Activated naive CD8-positive, alpha-beta T cell treated with anti-CD3 and anti-CD28 coated beads for 36 hours (primary cell): ENCODE data around the gene TREX2. TPM values are rescaled to one million over a fixed set of nuclear protein-coding genes. Genes with fewer than 3 reads are reported as not detected.

ENCODE experiments used
- DNase-seq: peaks from one replicate; pipeline ENCODE4 v3.0.0; 2021
- H3K27ac Mint-ChIP-seq: one replicate; pipeline ENCODE4 v1.8.0; 2022; ENCODE audit warnings: mild to moderate bottlenecking, moderate library complexity, mixed read lengths
- H3K27me3 Mint-ChIP-seq: one replicate; pipeline ENCODE4 v1.8.0; 2022; ENCODE audit warnings: mild to moderate bottlenecking, mixed read lengths
- H3K36me3 Mint-ChIP-seq: one replicate; pipeline ENCODE4 v1.8.0; 2021; ENCODE audit warnings: mild to moderate bottlenecking, mixed read lengths
- H3K4me1 Mint-ChIP-seq: one replicate; pipeline ENCODE4 v1.8.0; 2021; ENCODE audit warnings: mixed read lengths
- H3K4me3 Mint-ChIP-seq: one replicate; pipeline ENCODE4 v1.8.0; 2022; ENCODE audit warnings: mild to moderate bottlenecking, moderate library complexity, mixed read lengths
- H3K9me3 Mint-ChIP-seq: one replicate; pipeline ENCODE4 v1.8.0; 2022; ENCODE audit warnings: mixed read lengths
- total RNA-seq, 2 experiments: library from RNA; stranded (reverse); gene quantifications; one replicate each; pipeline ENCODE4 v1.2.3, GENCODE V29; 2021

The TREX2 gene
- total RNA-seq, 2 experiments from 2014 or later, result 1.8 to 2.1 TPM

- Mint-ChIP-seq H3K36me3 (no peaks in the 10 kb centered on the region), H3K27me3 (no peaks in the 10 kb centered on the region), H3K4me1 (no peaks in the 10 kb centered on the region), H3K27ac (no peak overlapping the region), H3K4me3 (no peak overlapping the region), H3K9me3 (no peaks in the 10 kb centered on the region)
- no peak for DNase-seq
Measured at GRCh38 chrX:153482376-153483015, 36.6 kb upstream of the TREX2 start.

GRCh38 chrX:153481043-153481442, 35.2 kb upstream of the TREX2 start:
- H3K27ac Mint-ChIP-seq, result no peak overlapping the region
- no peaks in the 10 kb centered on the region for H3K36me3 Mint-ChIP-seq
- H3K4me3 Mint-ChIP-seq, result no peak overlapping the region
- no peaks in the 10 kb centered on the region for H3K27me3 Mint-ChIP-seq
- no peak for DNase-seq
- H3K4me1 Mint-ChIP-seq, result no peaks in the 10 kb centered on the region
- H3K9me3 Mint-ChIP-seq, result no peaks in the 10 kb centered on the region

GRCh38 chrX:153478746-153479145, 32.9 kb upstream of the TREX2 start:
- H3K9me3 Mint-ChIP-seq, result no peaks in the 10 kb centered on the region
- H3K27me3 Mint-ChIP-seq, result no peaks in the 10 kb centered on the region
- H3K36me3 Mint-ChIP-seq, result no peaks in the 10 kb centered on the region
- no peak overlapping the region for H3K4me3 Mint-ChIP-seq
- no peak for DNase-seq
- H3K27ac Mint-ChIP-seq, result no peak overlapping the region
- no peaks in the 10 kb centered on the region for H3K4me1 Mint-ChIP-seq

- Mint-ChIP-seq H3K27me3 (no peaks in the 10 kb centered on the region), H3K27ac (no peak overlapping the region), H3K9me3 (no peaks in the 10 kb centered on the region), H3K36me3 (no peaks in the 10 kb centered on the region), H3K4me3 (no peak overlapping the region), H3K4me1 (no peaks in the 10 kb centered on the region)
- no peak for DNase-seq
Measured at GRCh38 chrX:153477901-153478300, 32.0 kb upstream of the TREX2 start.

- no peak for DNase-seq
- H3K27me3 Mint-ChIP-seq, result no peaks in the 10 kb centered on the region
- H3K4me3 Mint-ChIP-seq, result no peak overlapping the region
- H3K9me3 Mint-ChIP-seq, result no peaks in the 10 kb centered on the region
- no peak overlapping the region for H3K27ac Mint-ChIP-seq
- no peaks in the 10 kb centered on the region for H3K4me1 Mint-ChIP-seq
- no peaks in the 10 kb centered on the region for H3K36me3 Mint-ChIP-seq
Measured at GRCh38 chrX:153477364-153477857, 31.6 kb upstream of the TREX2 start.

GRCh38 chrX:153476666-153477363, 31.0 kb upstream of the TREX2 start:
- Mint-ChIP-seq H3K4me3 (no peak overlapping the region), H3K9me3 (no peaks in the 10 kb centered on the region), H3K4me1 (no peaks in the 10 kb centered on the region), H3K27me3 (no peaks in the 10 kb centered on the region), H3K27ac (no peak overlapping the region), H3K36me3 (no peaks in the 10 kb centered on the region)
- DNase-seq, result no peak

GRCh38 chrX:153475751-153476281, 30.0 kb upstream of the TREX2 start:
- no peak for DNase-seq
- H3K36me3 Mint-ChIP-seq, result no peaks in the 10 kb centered on the region
- H3K4me3 Mint-ChIP-seq, result no peak overlapping the region
- no peak overlapping the region for H3K27ac Mint-ChIP-seq
- no peaks in the 10 kb centered on the region for H3K4me1 Mint-ChIP-seq
- H3K9me3 Mint-ChIP-seq, result no peaks in the 10 kb centered on the region
- H3K27me3 Mint-ChIP-seq, result no peaks in the 10 kb centered on the region

GRCh38 chrX:153475271-153475670, 29.4 kb upstream of the TREX2 start:
- no peak for DNase-seq
- H3K27ac Mint-ChIP-seq, result no peak overlapping the region
- H3K4me3 Mint-ChIP-seq, result no peak overlapping the region
- no peaks in the 10 kb centered on the region for H3K4me1 Mint-ChIP-seq
- no peaks in the 10 kb centered on the region for H3K36me3 Mint-ChIP-seq
- H3K9me3 Mint-ChIP-seq, result no peaks in the 10 kb centered on the region
- H3K27me3 Mint-ChIP-seq, result no peaks in the 10 kb centered on the region

- no peaks in the 10 kb centered on the region for H3K4me1 Mint-ChIP-seq
- no peaks in the 10 kb centered on the region for H3K9me3 Mint-ChIP-seq
- no peaks in the 10 kb centered on the region for H3K27me3 Mint-ChIP-seq
- H3K27ac Mint-ChIP-seq, result no peak overlapping the region
- no peak overlapping the region for H3K4me3 Mint-ChIP-seq
- DNase-seq, result peak; percentile 50
- H3K36me3 Mint-ChIP-seq, result no peaks in the 10 kb centered on the region
Measured at GRCh38 chrX:153474718-153475117, 28.9 kb upstream of the TREX2 start.

GRCh38 chrX:153474266-153474665, 28.4 kb upstream of the TREX2 start:
- H3K27ac Mint-ChIP-seq, result no peak overlapping the region
- H3K36me3 Mint-ChIP-seq, result no peaks in the 10 kb centered on the region

GRCh38 chrX:153473126-153473525, 27.3 kb upstream of the TREX2 start:
- no peaks in the 10 kb centered on the region for H3K36me3 Mint-ChIP-seq
- no peak overlapping the region for H3K4me3 Mint-ChIP-seq
- no peak overlapping the region for H3K27ac Mint-ChIP-seq
- H3K9me3 Mint-ChIP-seq, result no peaks in the 10 kb centered on the region
- no peak for DNase-seq
- no peaks in the 10 kb centered on the region for H3K27me3 Mint-ChIP-seq
- no peaks in the 10 kb centered on the region for H3K4me1 Mint-ChIP-seq

More at GRCh38 chrX:153474266-153474665, 28.4 kb upstream of the TREX2 start:
- no peaks in the 10 kb centered on the region for H3K4me1 Mint-ChIP-seq
- no peak for DNase-seq
- H3K4me3 Mint-ChIP-seq, result no peak overlapping the region
- H3K9me3 Mint-ChIP-seq, result no peaks in the 10 kb centered on the region
- no peaks in the 10 kb centered on the region for H3K27me3 Mint-ChIP-seq

GRCh38 chrX:153471663-153472280, 25.9 kb upstream of the TREX2 start:
- DNase-seq, result no peak
- H3K4me3 Mint-ChIP-seq, result no peak overlapping the region
- peaks cover 6% of the 10 kb centered on the region for H3K4me1 Mint-ChIP-seq
- H3K27ac Mint-ChIP-seq, result no peak overlapping the region
- no peaks in the 10 kb centered on the region for H3K27me3 Mint-ChIP-seq
- no peaks in the 10 kb centered on the region for H3K9me3 Mint-ChIP-seq
- H3K36me3 Mint-ChIP-seq, result peaks cover 4% of the 10 kb centered on the region

- Mint-ChIP-seq H3K4me1 (peaks cover 6% of the 10 kb centered on the region), H3K36me3 (peaks cover 4% of the 10 kb centered on the region), H3K9me3 (no peaks in the 10 kb centered on the region), H3K27ac (peak within 1 kb of the TSS; percentile 82), H3K4me3 (peak within 1 kb of the TSS; percentile 83), H3K27me3 (no peaks in the 10 kb centered on the region)
- DNase-seq, result peak; percentile 85
Measured at GRCh38 chrX:153470411-153471363, 24.8 kb upstream of the TREX2 start, which contains the start of gene HAUS7. HAUS7 (minus strand) TSS chrX:153470576; CDS start chrX:153470557, 19 bp downstream.

- Mint-ChIP-seq H3K4me3 (peak overlapping the region; percentile 83), H3K27ac (peak overlapping the region; percentile 82)
Measured at GRCh38 chrX:153469811-153470410, 24.1 kb upstream of the TREX2 start.

More at GRCh38 chrX:153469811-153470410, 24.1 kb upstream of the TREX2 start:
- H3K4me1 Mint-ChIP-seq, result peaks cover 6% of the 10 kb centered on the region
- H3K36me3 Mint-ChIP-seq, result peaks cover 4% of the 10 kb centered on the region
- DNase-seq, result peak; percentile 44
- no peaks in the 10 kb centered on the region for H3K27me3 Mint-ChIP-seq
- H3K9me3 Mint-ChIP-seq, result no peaks in the 10 kb centered on the region
